Activated CD8-positive, alpha-beta T cell treated with anti-CD3 and anti-CD28 coated beads for 36 hours (primary cell): ENCODE data around the gene SLC38A1. TPM values are rescaled to one million over a fixed set of nuclear protein-coding genes. Genes with fewer than 3 reads are reported as not detected.
"Not testable (repeated sequence)": the region's sequence is repeated elsewhere in the genome, so short reads cannot be mapped to it uniquely, and the experiment has no call there.

Experiments
- ATAC-seq: fragments of 200-7000 bp; cut with Tn5 transposase; one replicate; pipeline ENCODE4 v1.10.0; 2021; ENCODE audit warnings: mild to moderate bottlenecking, moderate library complexity
- CTCF ChIA-PET: fragments of 350-600 bp; sonication (Branson Sonifier 250); formaldehyde crosslinking; loops from one replicate; lab custom pipeline; 2021; ENCODE audit warnings: antibody characterized with exemption; lab: Charles Lee
- POLR2A ChIA-PET: fragments of 350-600 bp; sonication (Branson Sonifier 250); formaldehyde crosslinking; loops from one replicate; lab custom pipeline; 2021; ENCODE audit warnings: antibody characterized with exemption; lab: Charles Lee
- DNase-seq: peaks from one replicate; pipeline ENCODE4 v3.0.0-alpha.2; 2020
- H3K27ac Mint-ChIP-seq: one replicate; pipeline ENCODE4 v1.8.0; 2021; ENCODE audit warnings: mild to moderate bottlenecking, mixed read lengths
- H3K27me3 Mint-ChIP-seq: one replicate; pipeline ENCODE4 v1.8.0; 2021; ENCODE audit warnings: mixed read lengths
- H3K36me3 Mint-ChIP-seq: one replicate; pipeline ENCODE4 v1.8.0; 2021; ENCODE audit warnings: low read depth, mixed read lengths
- H3K4me1 Mint-ChIP-seq: one replicate; pipeline ENCODE4 v1.8.0; 2021; ENCODE audit warnings: low read depth, mixed read lengths
- H3K4me3 Mint-ChIP-seq: one replicate; pipeline ENCODE4 v1.8.0; 2021; ENCODE audit warnings: mild to moderate bottlenecking, moderate library complexity, mixed read lengths
- H3K9me3 Mint-ChIP-seq: one replicate; pipeline ENCODE4 v1.8.0; 2021; ENCODE audit warnings: mixed read lengths
- CTCF ChIP-seq: fragments of 200-600 bp; IDR thresholded peaks from one replicate; pipeline ENCODE4 v1.8.0; 2022; ENCODE audit warnings: antibody characterized with exemption, mild to moderate bottlenecking
- intact Hi-C: fragments of 100-400 bp; cut with micrococcal nuclease; formaldehyde crosslinking; loops from one replicate; pipeline ENCODE4 v1.10.0; 2022
- total RNA-seq, 2 experiments: library from RNA; stranded (reverse); gene quantifications; one replicate each; pipeline ENCODE4 v1.2.3, GENCODE V29; 2021

Gene SLC38A1
- total RNA-seq, 2 experiments from 2014 or later, result 167 to 168 TPM

- no peak for TF ChIP-seq CTCF
- no peaks in the 10 kb centered on the region for H3K4me1 Mint-ChIP-seq
- intact Hi-C loops, result no loop called here
Measured at GRCh38 chr12:46164186-46164761, 104.6 kb downstream of the SLC38A1 start.

GRCh38 chr12:46162549-46163076, 106.2 kb downstream of the SLC38A1 start:
- peaks cover 10% of the 10 kb centered on the region for H3K4me1 Mint-ChIP-seq
- H3K4me3 Mint-ChIP-seq, DNase-seq, CTCF ChIA-PET, H3K36me3 Mint-ChIP-seq, H3K27me3 Mint-ChIP-seq, ATAC-seq, H3K9me3 Mint-ChIP-seq, H3K27ac Mint-ChIP-seq, intact Hi-C loops: not testable (repeated sequence)
- POLR2A ChIA-PET, result interaction anchor here (1.4 kb wide), 1 partner anchor 106 kb away, joined by 3 read pairs; the partner anchor contains the start of gene SLC38A1

More at GRCh38 chr12:46164186-46164761, 104.6 kb downstream of the SLC38A1 start:
- ATAC-seq (no peak), DNase-seq (no peak)
- H3K36me3 Mint-ChIP-seq, result no peaks in the 10 kb centered on the region
- ChIA-PET POLR2A (interaction anchor here (1.0 kb wide), 1 partner anchor 23 kb away, joined by 3 read pairs; no protein-coding TSS in a partner anchor), CTCF (no interaction called here)
- H3K27ac Mint-ChIP-seq, result no peak overlapping the region
- no peak overlapping the region for H3K4me3 Mint-ChIP-seq
- H3K9me3 Mint-ChIP-seq, result peaks cover 5% of the 10 kb centered on the region
- H3K27me3 Mint-ChIP-seq, result no peaks in the 10 kb centered on the region

GRCh38 chr12:46160981-46161690, 107.7 kb downstream of the SLC38A1 start:
- intact Hi-C loops, result no loop called here
- Mint-ChIP-seq H3K4me1 (peaks cover 17% of the 10 kb centered on the region), H3K4me3 (no peak overlapping the region), H3K36me3 (peaks cover 6% of the 10 kb centered on the region), H3K27me3 (no peaks in the 10 kb centered on the region), H3K27ac (no peak overlapping the region), H3K9me3 (peaks cover 8% of the 10 kb centered on the region)
- no peak for ATAC-seq
- no peak for TF ChIP-seq CTCF
- CTCF ChIA-PET, result interaction anchor here (1.4 to 1.7 kb wide), 2 partner anchors 37 to 142 kb away, joined by 4 to 6 read pairs; no protein-coding TSS in a partner anchor
- POLR2A ChIA-PET, result interaction anchor here (1.4 kb wide), 1 partner anchor 107 kb away, joined by 3 read pairs; the partner anchor contains the start of gene SLC38A1
- no peak for DNase-seq

- POLR2A ChIA-PET, result interaction anchor here (1.0 to 3.1 kb wide), 2 partner anchors 106 to 110 kb away, joined by 3 to 9 read pairs; no protein-coding TSS in a partner anchor
Measured at GRCh38 chr12:46160101-46160980, 108.5 kb downstream of the SLC38A1 start.

More at GRCh38 chr12:46160101-46160980, 108.5 kb downstream of the SLC38A1 start:
- H3K9me3 Mint-ChIP-seq, result peaks cover 12% of the 10 kb centered on the region
- H3K27me3 Mint-ChIP-seq, result no peaks in the 10 kb centered on the region
- DNase-seq (no peak), ATAC-seq (no peak)
- intact Hi-C loops, result no loop called here
- peaks cover 8% of the 10 kb centered on the region for H3K36me3 Mint-ChIP-seq
- TF ChIP-seq CTCF, result no peak
- CTCF ChIA-PET, result interaction anchor here (1.4 to 1.7 kb wide), 3 partner anchors 8 to 143 kb away, joined by 4 to 6 read pairs (median 4); no protein-coding TSS in a partner anchor
- H3K4me1 Mint-ChIP-seq, result peaks cover 17% of the 10 kb centered on the region
- H3K4me3 Mint-ChIP-seq, result no peak overlapping the region
- no peak overlapping the region for H3K27ac Mint-ChIP-seq
